Sigmoid colon (tissue), 7 donors: Measurements from ENCODE around the gene GJC2. TPM values are rescaled to one million over a fixed set of nuclear protein-coding genes. Genes with fewer than 3 reads are reported as not detected.

Source experiments
- DNase-seq: peaks from one replicate; pipeline ENCODE4 v3.0.0-alpha.2; 2019
- H3K27ac ChIP-seq, 4 donors: fragments of 200-600 bp; sonication (generic); one replicate each; pipeline ENCODE4 v1.5.1; 2016 to 2019; ENCODE audit warnings: mild to moderate bottlenecking in 1 of 4
- H3K27me3 ChIP-seq, 3 donors: fragments of 200-600 bp; sonication (generic); one replicate each; pipeline ENCODE4 v1.5.1; 2019; ENCODE audit warnings: mild to moderate bottlenecking in 1 of 3
- H3K36me3 ChIP-seq, 4 donors: fragments of 200-600 bp; sonication (generic); one replicate each; pipeline ENCODE4 v1.5.1; 2016 to 2019
- H3K4me1 ChIP-seq, 4 donors: fragments of 200-600 bp; sonication (generic); one replicate each; pipeline ENCODE4 v1.5.1; 2017 to 2019
- H3K4me3 ChIP-seq, 4 donors: fragments of 200-600 bp; sonication (generic); one replicate each; pipeline ENCODE4 v1.5.1; 2017 to 2019; ENCODE audit warnings: mild to moderate bottlenecking in 2 of 4, moderate library complexity in 1 of 4
- H3K9me3 ChIP-seq, 4 donors: fragments of 200-600 bp in 3 of 4; sonication (generic) in 3 of 4; one replicate each; pipeline versions ENCODE4 v1.5.1 to v1.6.1; 2013 to 2019
- EP300 ChIP-seq, 4 donors: sonication (generic); formaldehyde crosslinking; IDR thresholded peaks; one replicate each; pipeline ENCODE4 v1.6.1; 2017; ENCODE audit warnings: antibody characterized with exemption in 4 of 4
- POLR2A ChIP-seq, 2 donors: fragments of 450-650 bp; IDR thresholded peaks; one replicate each; pipeline ENCODE4 v1.6.1; 2016; ENCODE audit warnings: antibody characterized with exemption in 2 of 2, mild to moderate bottlenecking in 2 of 2, moderate library complexity in 2 of 2
- POLR2AphosphoS5 ChIP-seq, 4 donors: sonication (generic); formaldehyde crosslinking; IDR thresholded peaks; one replicate each; pipeline ENCODE4 v1.6.1; 2017; ENCODE audit warnings: antibody characterized with exemption in 4 of 4
- WGBS, 2 donors: extraction: QIAGEN DNeasy Blood & Tissue Kit; methylation state at CpG; one replicate each; pipeline ENCODE4 v1.1.7; 2013; 5-methylcytosine and 5-hydroxymethylcytosine counted together
- intact Hi-C: fragments of 100-400 bp; cut with DNase I; formaldehyde crosslinking; loops from one replicate; pipeline ENCODE4 v1.15.1; 2023
- polyA plus RNA-seq, 3 donors: library from polyadenylated mRNA; stranded (reverse); fragments of 200-250 nt; gene quantifications; one replicate each; pipeline ENCODE4 v1.2.3, GENCODE V29; 2013
- total RNA-seq, 4 donors: library from RNA; depleted of rRNA; stranded (reverse); fragments of >200 nt; gene quantifications; one replicate each; pipeline ENCODE4 v1.1.0, GENCODE V29; 2016
- TF ChIP-seq, protein P1 (sequence below), 4 experiments: fragments of 450-650 bp in 3 of 4; fragments of 200-600 bp in 1 of 4; IDR thresholded peaks; one replicate each; pipeline ENCODE4 v1.5.1; 2016 to 2019; ENCODE audit warnings: antibody characterized with exemption in 4 of 4, mild to moderate bottlenecking in 3 of 4, moderate library complexity in 2 of 4
- donor health status: healthy with polysubstance abuse.
- donor health status: Bipolar disorder and iron deficiency.
- donor health status: healthy.

GJC2 gene
- total and polyA plus RNA-seq, 7 donors: 0.60 to 6.4 (median 4.3) TPM; not detected in 1

DNA sequence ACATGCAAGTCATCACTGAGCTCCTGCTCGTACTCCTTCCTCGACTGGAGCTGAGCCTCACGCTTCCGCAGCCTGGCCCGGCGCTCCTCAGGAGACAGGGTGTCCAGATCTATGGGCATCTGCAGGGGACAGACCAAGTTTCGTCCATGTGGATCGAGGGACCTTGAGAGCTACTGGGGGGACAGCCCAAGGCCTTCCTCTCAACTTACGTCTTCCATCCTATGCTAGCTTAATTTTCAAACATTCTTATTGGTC is 43.0 kb upstream of the GJC2 start:
- WGBS, 2 donors: 92 to 94% methylated on average over 9 of the region's 9 CpGs
- H3K4me1 ChIP-seq: peaks cover 0 to 54% (median 45%) of the 10 kb centered on the region in 4 donors
- H3K27ac ChIP-seq: no peak overlapping the region
- intact Hi-C loops: no loop called here
- no peaks in the 10 kb centered on the region for H3K27me3 ChIP-seq
- DNase-seq: no peak
- peaks cover 0 to 25% (median 12%) of the 10 kb centered on the region in 4 donors for H3K36me3 ChIP-seq
- no peak overlapping the region for H3K4me3 ChIP-seq
- TF ChIP-seq POLR2AphosphoS5 (IDR thresholded peaks at IDR 0.05) (no peak), POLR2A (IDR thresholded peaks at IDR 0.05) (no peak), EP300 (IDR thresholded peaks at IDR 0.05) (no peak)
- TF ChIP-seq, protein P1, sequence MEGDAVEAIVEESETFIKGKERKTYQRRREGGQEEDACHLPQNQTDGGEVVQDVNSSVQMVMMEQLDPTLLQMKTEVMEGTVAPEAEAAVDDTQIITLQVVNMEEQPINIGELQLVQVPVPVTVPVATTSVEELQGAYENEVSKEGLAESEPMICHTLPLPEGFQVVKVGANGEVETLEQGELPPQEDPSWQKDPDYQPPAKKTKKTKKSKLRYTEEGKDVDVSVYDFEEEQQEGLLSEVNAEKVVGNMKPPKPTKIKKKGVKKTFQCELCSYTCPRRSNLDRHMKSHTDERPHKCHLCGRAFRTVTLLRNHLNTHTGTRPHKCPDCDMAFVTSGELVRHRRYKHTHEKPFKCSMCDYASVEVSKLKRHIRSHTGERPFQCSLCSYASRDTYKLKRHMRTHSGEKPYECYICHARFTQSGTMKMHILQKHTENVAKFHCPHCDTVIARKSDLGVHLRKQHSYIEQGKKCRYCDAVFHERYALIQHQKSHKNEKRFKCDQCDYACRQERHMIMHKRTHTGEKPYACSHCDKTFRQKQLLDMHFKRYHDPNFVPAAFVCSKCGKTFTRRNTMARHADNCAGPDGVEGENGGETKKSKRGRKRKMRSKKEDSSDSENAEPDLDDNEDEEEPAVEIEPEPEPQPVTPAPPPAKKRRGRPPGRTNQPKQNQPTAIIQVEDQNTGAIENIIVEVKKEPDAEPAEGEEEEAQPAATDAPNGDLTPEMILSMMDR (IDR thresholded peaks at IDR 0.05): no peak
- H3K9me3 ChIP-seq: no peaks in the 10 kb centered on the region

GRCh38 chr1:228107636-228108035 is 42.1 kb upstream of the GJC2 start:
- Histone ChIP-seq H3K36me3 (peaks cover 0 to 25% (median 12%) of the 10 kb centered on the region in 4 donors), H3K27me3 (no peaks in the 10 kb centered on the region), H3K27ac (peak overlapping the region in 1 of 4 donors; percentile 89), H3K4me1 (peaks cover 0 to 45% (median 37%) of the 10 kb centered on the region in 4 donors), H3K9me3 (no peaks in the 10 kb centered on the region), H3K4me3 (no peak overlapping the region)
- TF ChIP-seq EP300 (IDR thresholded peaks at IDR 0.05) (no peak), POLR2AphosphoS5 (IDR thresholded peaks at IDR 0.05) (no peak), POLR2A (IDR thresholded peaks at IDR 0.05) (no peak)
- TF ChIP-seq, protein P1 (IDR thresholded peaks at IDR 0.05): no peak
- 90% methylated on average over 19 of the region's 19 CpGs for WGBS, 2 donors
- intact Hi-C loops: loop anchor here (2.0 kb wide), 1 partner anchor 31 kb away; no protein-coding TSS in a partner anchor
- no peak for DNase-seq

DNA sequence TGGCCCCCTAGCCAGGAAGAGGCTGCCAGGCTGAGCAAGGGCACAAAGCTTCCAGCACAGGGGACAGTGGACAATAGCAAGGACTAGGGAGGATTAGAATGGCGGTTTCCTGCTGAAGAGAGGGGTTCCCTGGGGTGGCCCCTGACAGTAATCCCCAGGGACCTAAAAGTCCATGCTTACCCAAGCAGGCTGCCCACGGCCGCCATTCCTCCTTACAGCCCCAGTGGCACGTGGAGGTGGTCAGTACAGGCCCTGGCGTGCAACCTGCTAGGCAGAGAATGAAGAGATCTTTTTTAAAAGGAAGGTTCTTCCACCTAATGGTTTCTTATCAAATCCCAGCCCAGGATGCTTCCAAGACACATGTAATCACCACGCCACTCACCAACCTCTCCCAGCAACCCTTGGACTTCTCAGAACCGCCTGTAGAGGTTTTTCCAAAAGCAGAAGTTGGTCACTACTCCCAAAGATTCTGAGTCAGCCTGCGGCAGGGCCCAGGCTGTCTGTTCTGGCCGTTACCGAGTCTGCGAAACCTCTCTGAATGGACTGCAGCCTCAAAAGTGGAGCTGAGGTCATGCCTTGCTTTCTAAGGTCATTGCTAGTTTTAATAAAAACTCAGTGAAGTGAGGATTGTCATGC is 41.6 kb upstream of the GJC2 start:
- H3K9me3 ChIP-seq: no peaks in the 10 kb centered on the region
- peak overlapping the region; percentile 72 to 98 (median 88) for H3K4me3 ChIP-seq
- H3K27ac ChIP-seq: peak overlapping the region; percentile 89 to 97 (median 96)
- WGBS, 2 donors: 67 to 76% methylated on average over 11 of the region's 11 CpGs
- H3K36me3 ChIP-seq: peaks cover 0 to 25% (median 12%) of the 10 kb centered on the region in 4 donors
- H3K27me3 ChIP-seq: no peaks in the 10 kb centered on the region
- DNase-seq: no peak
- peaks cover 0 to 44% (median 37%) of the 10 kb centered on the region in 4 donors for H3K4me1 ChIP-seq
- intact Hi-C loops: loop anchor here (2.0 kb wide), 1 partner anchor 31 kb away; no protein-coding TSS in a partner anchor
- no peak for TF ChIP-seq POLR2AphosphoS5 (IDR thresholded peaks at IDR 0.05)
- TF ChIP-seq, protein P1 (IDR thresholded peaks at IDR 0.05): no peak
- TF ChIP-seq POLR2A (IDR thresholded peaks at IDR 0.05): no peak
- TF ChIP-seq EP300 (IDR thresholded peaks at IDR 0.05): no peak

- no peaks in the 10 kb centered on the region for H3K27me3 ChIP-seq
- TF ChIP-seq EP300 (IDR thresholded peaks at IDR 0.05) (no peak), POLR2A (IDR thresholded peaks at IDR 0.05) (no peak), POLR2AphosphoS5 (IDR thresholded peaks at IDR 0.05) (no peak)
- TF ChIP-seq, protein P1 (IDR thresholded peaks at IDR 0.05): no peak
These were observed 41.0 kb upstream of the GJC2 start for GRCh38 chr1:228108742-228109072.

More at GRCh38 chr1:228108742-228109072, 41.0 kb upstream of the GJC2 start:
- intact Hi-C loops: loop anchor here (2.0 kb wide), 1 partner anchor 30 kb away; no protein-coding TSS in a partner anchor
- peak overlapping the region; percentile 89 to 97 (median 96) for H3K27ac ChIP-seq
- no peaks in the 10 kb centered on the region for H3K9me3 ChIP-seq
- peak overlapping the region; percentile 72 to 98 (median 88) for H3K4me3 ChIP-seq
- no peak for DNase-seq
- H3K36me3 ChIP-seq: peaks cover 0 to 25% (median 12%) of the 10 kb centered on the region in 4 donors
- WGBS, 2 donors: 2 to 3% methylated on average over 8 of the region's 8 CpGs
- H3K4me1 ChIP-seq: peaks cover 0 to 40% (median 33%) of the 10 kb centered on the region in 4 donors
